Measurements from ENCODE around the gene STIMATE. TPM values are rescaled to one million over a fixed set of nuclear protein-coding genes. Genes with fewer than 3 reads are reported as not detected.

The STIMATE gene
- total RNA-seq, 1 experiment from 2014 or later = 15.7 TPM

DNA sequence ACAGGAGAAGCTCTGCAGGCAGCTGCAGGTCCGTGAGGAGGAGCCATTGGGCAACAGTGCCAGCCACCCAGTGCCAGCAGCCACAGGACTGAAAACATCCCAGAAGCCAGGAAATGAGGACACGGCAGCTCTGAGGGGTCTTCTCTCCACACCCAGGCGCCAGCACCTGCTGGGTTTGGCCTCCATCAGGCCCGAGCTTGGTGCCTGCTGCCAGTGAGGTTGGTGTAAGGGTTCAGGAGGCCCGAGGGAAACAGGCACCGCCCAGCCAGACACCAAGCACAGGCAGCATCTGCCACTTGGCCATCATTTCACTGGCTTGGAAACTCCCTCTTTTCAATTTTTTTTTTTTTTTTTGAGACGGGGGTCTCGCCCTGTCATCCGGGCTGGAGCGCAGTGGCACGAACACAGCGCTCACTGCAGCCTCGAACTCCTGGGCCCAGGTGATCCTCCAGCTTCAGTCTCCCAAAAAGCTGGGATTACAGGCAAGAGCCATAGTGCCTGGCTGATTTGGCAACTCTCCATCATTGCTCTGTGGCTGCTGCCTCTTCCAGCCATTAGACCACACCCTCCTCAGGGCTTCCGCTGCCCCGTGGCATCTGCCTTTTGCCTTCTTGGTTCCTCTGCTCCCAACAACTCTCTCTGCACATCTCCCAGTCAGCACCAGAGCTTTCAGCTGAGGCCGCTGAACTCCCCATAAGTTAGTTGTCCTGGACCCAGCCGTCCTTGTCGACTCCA, 104.2 kb downstream of the STIMATE start:
- TF ChIP-seq, protein P1, sequence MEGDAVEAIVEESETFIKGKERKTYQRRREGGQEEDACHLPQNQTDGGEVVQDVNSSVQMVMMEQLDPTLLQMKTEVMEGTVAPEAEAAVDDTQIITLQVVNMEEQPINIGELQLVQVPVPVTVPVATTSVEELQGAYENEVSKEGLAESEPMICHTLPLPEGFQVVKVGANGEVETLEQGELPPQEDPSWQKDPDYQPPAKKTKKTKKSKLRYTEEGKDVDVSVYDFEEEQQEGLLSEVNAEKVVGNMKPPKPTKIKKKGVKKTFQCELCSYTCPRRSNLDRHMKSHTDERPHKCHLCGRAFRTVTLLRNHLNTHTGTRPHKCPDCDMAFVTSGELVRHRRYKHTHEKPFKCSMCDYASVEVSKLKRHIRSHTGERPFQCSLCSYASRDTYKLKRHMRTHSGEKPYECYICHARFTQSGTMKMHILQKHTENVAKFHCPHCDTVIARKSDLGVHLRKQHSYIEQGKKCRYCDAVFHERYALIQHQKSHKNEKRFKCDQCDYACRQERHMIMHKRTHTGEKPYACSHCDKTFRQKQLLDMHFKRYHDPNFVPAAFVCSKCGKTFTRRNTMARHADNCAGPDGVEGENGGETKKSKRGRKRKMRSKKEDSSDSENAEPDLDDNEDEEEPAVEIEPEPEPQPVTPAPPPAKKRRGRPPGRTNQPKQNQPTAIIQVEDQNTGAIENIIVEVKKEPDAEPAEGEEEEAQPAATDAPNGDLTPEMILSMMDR (IDR thresholded peaks at IDR 0.05) = no peak
- TF ChIP-seq SIN3A (IDR thresholded peaks at IDR 0.05; ENCODE audit: borderline replicate concordance, insufficient read depth, low read depth, low read length) (no peak), POLR2AphosphoS5 (IDR thresholded peaks at IDR 0.05; ENCODE audit: low read depth, low read length) (no peak), TCF7L2 (IDR thresholded peaks at IDR 0.05; ENCODE audit: low read depth, low read length) (no peak), REST (IDR thresholded peaks at IDR 0.05; ENCODE audit: insufficient read depth in 1 of 2, low read depth in 2 of 2, low read length in 1 of 2) (no peak)
- H3K36me3 ChIP-seq (ENCODE audit: control insufficient read depth, insufficient read depth, low read length) = no peaks in the 10 kb centered on the region
- no peak for ATAC-seq
- in situ Hi-C loops (cut with HindIII; ENCODE audit: low pct_unique_long_range_greater_than_20kb, low sequenced_read_pairs) = no loop called here
- H3K4me1 ChIP-seq (ENCODE audit: control insufficient read depth, insufficient read depth, low read length) = no peaks in the 10 kb centered on the region
- H3K9me3 ChIP-seq (ENCODE audit: control insufficient read depth, insufficient read depth, low read depth, low read length) = no peaks in the 10 kb centered on the region
- no TSS peak for BruUV-seq (replicated peaks)
- no peaks in the 10 kb centered on the region for H3K27me3 ChIP-seq (ENCODE audit: control insufficient read depth, insufficient read depth, low read length)
- intact Hi-C loops (cut with micrococcal nuclease; ENCODE audit: unreplicated experiment) = no loop called here
- H3K27ac ChIP-seq (ENCODE audit: low read length) = no peak overlapping the region
- CTCF ChIA-PET = interaction anchor here (0.7 to 1.3 kb wide), 2 partner anchors 28 to 51 kb away, joined by 3 to 7 read pairs; no protein-coding TSS in a partner anchor
- no peak for DNase-seq (ENCODE audit: low read depth, low spot score)
- POLR2A ChIA-PET = no interaction called here
- H3K4me3 ChIP-seq (ENCODE audit: low read depth in 2 of 2, low read length in 2 of 2) = no peak overlapping the region

GRCh38 chr3:52792413-52792812, 104.9 kb downstream of the STIMATE start:
- no peaks in the 10 kb centered on the region for H3K27me3 ChIP-seq (ENCODE audit: control insufficient read depth, insufficient read depth, low read length)
- ATAC-seq (no peak), DNase-seq (ENCODE audit: low read depth, low spot score) (no peak)
- H3K27ac ChIP-seq (ENCODE audit: low read length) = no peak overlapping the region
- H3K9me3 ChIP-seq (ENCODE audit: control insufficient read depth, insufficient read depth, low read depth, low read length) = no peaks in the 10 kb centered on the region
- H3K4me1 ChIP-seq (ENCODE audit: control insufficient read depth, insufficient read depth, low read length) = no peaks in the 10 kb centered on the region
- no peaks in the 10 kb centered on the region for H3K36me3 ChIP-seq (ENCODE audit: control insufficient read depth, insufficient read depth, low read length)
- POLR2A ChIA-PET = no interaction called here
- CTCF ChIA-PET = interaction anchor here (0.7 to 1.3 kb wide), 2 partner anchors 29 to 50 kb away, joined by 3 to 7 read pairs; no protein-coding TSS in a partner anchor
- no TSS peak for BruUV-seq (replicated peaks)
- no peak overlapping the region for H3K4me3 ChIP-seq (ENCODE audit: low read depth in 2 of 2, low read length in 2 of 2)
- in situ Hi-C loops (cut with HindIII; ENCODE audit: low pct_unique_long_range_greater_than_20kb, low sequenced_read_pairs) = no loop called here
- no peak for TF ChIP-seq REST (IDR thresholded peaks at IDR 0.05; ENCODE audit: insufficient read depth in 1 of 2, low read depth in 2 of 2, low read length in 1 of 2)
- TF ChIP-seq, protein P1 (IDR thresholded peaks at IDR 0.05) = no peak; the same call in 1 of the 2 replicates
- TF ChIP-seq TCF7L2 (IDR thresholded peaks at IDR 0.05; ENCODE audit: low read depth, low read length) = no peak
- no peak for TF ChIP-seq POLR2AphosphoS5 (IDR thresholded peaks at IDR 0.05; ENCODE audit: low read depth, low read length)
- no peak for TF ChIP-seq SIN3A (IDR thresholded peaks at IDR 0.05; ENCODE audit: borderline replicate concordance, insufficient read depth, low read depth, low read length)
- intact Hi-C loops (cut with micrococcal nuclease; ENCODE audit: unreplicated experiment) = no loop called here

Measured in Panc1 (cell line).